Transverse colon (tissue), 4 donors: Measurements from ENCODE around the gene HCRTR1.

Experiments used
- CTCF ChIP-seq, 5 experiments: fragments of 200-600 bp in 3 of 5; fragments of 450-650 bp in 2 of 5; sonication (generic) in 3 of 5; IDR thresholded peaks; 1 replicate in 2 of 5; 2 replicates in 3 of 5; pipeline ENCODE4 v1.5.1; 2016 to 2017; ENCODE audit warnings: antibody characterized with exemption in 5 of 5, inconsistent platforms in 3 of 5, mild to moderate bottlenecking in 2 of 5, moderate library complexity in 1 of 5
- EP300 ChIP-seq: sonication (generic); formaldehyde crosslinking; IDR thresholded peaks from one replicate; pipeline ENCODE4 v1.6.1; 2017; ENCODE audit warnings: antibody characterized with exemption, low read depth
- POLR2A ChIP-seq: fragments of 450-650 bp; IDR thresholded peaks from one replicate; pipeline ENCODE4 v1.6.1; 2016; ENCODE audit warnings: antibody characterized with exemption, mild to moderate bottlenecking, moderate library complexity
- POLR2AphosphoS5 ChIP-seq, 3 donors: sonication (generic); formaldehyde crosslinking; IDR thresholded peaks; one replicate each; pipeline ENCODE4 v1.6.1; 2016; ENCODE audit warnings: antibody characterized with exemption in 3 of 3

- TF ChIP-seq POLR2AphosphoS5 (IDR thresholded peaks at IDR 0.05) = peak; percentile 27 to 59 (median 58)
- no peak for TF ChIP-seq CTCF (IDR thresholded peaks at IDR 0.05)
- no peak for TF ChIP-seq POLR2A
- no peak for TF ChIP-seq EP300
Observed at GRCh38 chr1:31577515-31578192, 39.8 kb upstream of the HCRTR1 start.
